HG02623 (cell line): Measurements from ENCODE around the gene HPSE2.
"Not testable (repeated sequence)": the region's sequence is repeated elsewhere in the genome, so short reads cannot be mapped to it uniquely, and the experiment has no call there.

ENCODE experiments used
- ATAC-seq: cut with Tn5 transposase; IDR thresholded peaks from one replicate; pipeline ENCODE4 v1.9.1; 2021; ENCODE audit warnings: moderate library complexity; ENCODE audit not compliant: unreplicated experiment

The HPSE2 gene

DNA sequence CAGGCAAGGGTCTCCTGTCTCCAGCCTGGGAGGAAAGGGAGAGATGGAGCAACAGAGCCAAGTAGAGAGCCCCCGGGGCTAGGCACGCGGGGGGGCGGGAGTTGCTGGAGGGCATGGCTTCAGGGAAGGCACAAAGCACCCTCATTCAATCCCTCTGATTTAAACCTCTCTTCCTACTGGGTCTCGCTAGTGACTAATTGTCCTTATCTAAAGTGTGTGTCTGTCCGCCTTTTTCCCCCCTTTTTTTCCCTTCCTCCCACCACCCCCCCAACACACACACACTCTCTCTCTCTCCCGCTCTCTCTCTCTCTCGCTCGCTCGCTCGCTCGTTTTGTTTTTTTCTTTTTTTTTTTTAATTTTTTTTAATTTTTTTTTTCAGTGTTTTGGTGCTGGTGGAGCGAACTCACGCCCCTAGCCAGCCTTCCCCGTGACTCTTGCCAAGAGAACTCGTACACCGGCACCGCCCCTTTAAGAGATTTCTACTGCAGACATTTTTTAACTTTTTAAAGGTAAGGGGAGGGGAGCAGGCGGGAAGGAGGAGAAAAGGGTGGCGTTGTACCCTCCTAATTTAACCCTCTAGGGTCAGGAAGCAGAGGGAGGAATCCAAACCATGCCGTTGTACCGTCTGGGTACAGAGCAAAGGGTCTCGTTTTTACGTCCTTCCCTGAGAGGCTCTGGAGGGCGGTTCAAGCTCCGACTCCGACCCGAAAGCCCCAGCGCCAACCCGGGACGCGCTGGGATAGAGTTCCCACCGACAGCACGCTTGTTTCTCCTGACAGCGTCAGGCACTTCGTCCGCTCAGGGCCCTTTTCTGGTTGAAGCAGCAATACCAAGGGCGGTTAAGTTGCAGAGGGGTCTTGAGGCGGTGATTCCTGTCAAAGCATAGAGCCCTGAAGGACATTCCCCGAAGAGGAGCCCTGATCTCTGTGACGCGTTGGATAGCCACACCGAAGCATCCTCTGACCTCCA lies at the start of gene HPSE2:
TSS of gene HPSE2 (minus strand) at position 195 of the 969 bp plus-strand sequence.
- ATAC-seq: no peak

DNA sequence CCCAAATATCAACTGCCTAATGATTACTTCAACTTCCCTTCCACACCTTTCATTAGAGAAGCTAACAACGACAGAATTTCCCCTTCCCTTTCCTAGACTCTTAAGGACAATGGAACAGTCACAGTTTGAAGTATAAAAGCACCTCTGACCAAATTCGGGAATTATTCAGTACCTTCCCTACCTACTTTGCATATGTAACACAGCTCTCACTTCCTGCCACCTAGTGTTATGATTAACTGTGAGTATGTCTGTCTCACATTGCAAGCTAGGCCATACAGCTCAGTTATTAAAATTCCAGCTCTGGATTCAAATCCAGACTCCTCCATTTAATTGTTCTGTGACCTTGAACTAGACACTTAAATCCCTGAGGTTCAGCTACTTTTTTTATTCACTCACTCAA lies 44.8 kb upstream of the HPSE2 start:
- ATAC-seq: peak; percentile 84

DNA sequence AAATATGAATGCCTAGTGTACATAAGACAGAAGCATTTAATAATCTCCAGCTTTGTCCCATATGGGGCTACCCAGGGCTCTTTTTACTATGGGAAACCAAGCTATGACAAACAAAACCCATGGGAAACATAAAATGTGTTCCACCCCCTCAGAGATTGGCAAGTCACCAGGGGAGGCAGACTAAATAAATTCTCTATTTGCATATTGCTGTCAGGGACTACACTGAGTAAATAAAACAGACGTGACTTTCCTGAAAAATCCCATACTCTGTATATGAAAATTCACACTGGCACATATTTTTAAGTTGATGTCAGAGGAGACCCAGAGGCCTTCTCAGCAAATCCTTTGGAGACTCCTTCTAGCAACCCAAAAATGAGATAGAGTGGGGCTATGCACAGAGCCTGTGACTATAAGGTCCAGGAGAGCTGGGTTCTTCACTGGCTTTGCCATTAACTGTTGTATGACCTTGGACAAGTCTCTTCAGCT lies 44.0 kb upstream of the HPSE2 start:
- peak; percentile 21 for ATAC-seq

DNA sequence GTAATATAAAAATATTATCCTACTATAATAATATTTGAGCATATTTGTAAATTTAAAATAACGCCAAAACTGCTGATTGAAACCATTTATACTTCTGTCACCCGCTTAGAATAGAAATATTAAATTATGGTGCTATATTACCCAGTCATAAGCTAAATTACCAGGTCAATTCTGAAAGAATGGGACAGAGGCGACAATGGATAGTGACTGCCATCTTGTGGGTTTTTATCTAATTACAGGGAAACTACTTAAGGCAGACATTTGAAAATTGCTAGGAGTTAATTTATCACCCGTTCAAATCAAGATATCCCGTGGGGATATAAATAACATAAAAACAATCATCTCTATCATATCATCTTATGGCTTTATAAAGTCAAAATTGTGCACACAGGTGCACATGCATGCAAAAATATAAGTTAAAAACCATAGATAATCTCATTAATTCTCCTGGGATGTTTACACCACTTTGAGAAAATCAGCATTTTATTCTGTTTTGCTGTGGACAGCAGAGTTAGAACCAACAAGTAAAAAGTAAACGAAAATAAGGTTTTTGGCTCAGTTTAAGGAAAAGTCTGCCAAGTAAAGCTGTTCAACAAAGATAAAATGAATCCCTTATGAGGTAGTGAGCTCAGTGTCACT lies 41.3 kb upstream of the HPSE2 start:
- ATAC-seq: no peak

DNA sequence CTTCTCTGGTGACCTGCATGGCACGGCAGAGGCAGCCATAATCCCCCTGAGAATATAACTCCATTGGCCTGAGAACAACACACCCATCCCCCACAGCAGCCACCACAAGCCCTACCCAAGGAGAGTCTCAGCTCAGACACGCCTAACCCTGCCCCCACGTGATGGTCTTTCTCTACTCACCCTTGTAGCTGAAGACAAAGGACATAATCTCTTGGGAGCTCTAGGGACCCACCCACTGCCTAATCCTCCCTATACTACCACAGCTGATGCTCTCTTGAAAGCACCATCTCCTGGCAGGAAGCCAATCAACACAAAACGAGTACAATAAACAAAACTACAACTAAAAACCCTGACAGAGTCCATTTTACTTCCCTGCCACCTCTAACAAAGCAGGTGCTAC lies 30.7 kb upstream of the HPSE2 start:
- no peak for ATAC-seq

DNA sequence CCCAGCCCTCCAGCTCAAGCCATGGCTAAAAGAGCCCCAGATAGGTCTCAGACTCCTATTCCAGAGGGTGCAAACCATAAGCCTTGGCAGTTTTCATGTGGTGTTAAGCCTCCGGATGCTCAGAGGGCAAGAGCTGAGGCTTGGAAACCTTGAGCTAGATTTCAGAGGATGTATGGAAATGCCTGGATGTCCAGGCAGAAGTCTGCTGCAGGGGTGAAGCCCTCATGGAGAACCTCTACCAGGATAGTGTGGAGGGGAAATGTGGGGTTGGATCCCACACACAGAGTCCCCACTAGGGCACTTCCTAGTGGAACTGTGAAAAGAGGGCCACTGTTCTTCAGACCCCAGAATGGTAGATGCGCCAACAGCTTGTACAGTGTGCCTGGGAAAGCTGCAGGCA lies 13.2 kb upstream of the HPSE2 start:
- ATAC-seq: no peak

DNA sequence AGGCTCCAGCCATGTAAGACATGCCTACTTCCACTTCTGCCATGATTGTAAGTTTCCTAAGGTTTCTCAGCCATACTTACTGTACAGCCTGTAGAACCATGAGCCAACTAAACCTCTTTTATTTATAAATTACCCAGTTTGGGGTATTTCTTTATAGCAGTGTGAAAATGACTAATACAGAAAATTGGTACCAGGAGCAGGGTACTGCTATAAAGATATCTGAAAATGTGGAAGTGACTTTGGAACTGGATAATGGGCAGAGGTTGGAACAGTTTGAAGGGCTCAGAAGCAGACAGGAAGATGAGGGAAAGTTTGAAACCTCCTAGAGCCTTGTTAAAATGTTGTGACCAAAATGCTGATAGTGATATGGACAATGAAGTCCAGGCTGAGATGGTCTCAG lies 12.2 kb upstream of the HPSE2 start:
- ATAC-seq: not testable (repeated sequence)

DNA sequence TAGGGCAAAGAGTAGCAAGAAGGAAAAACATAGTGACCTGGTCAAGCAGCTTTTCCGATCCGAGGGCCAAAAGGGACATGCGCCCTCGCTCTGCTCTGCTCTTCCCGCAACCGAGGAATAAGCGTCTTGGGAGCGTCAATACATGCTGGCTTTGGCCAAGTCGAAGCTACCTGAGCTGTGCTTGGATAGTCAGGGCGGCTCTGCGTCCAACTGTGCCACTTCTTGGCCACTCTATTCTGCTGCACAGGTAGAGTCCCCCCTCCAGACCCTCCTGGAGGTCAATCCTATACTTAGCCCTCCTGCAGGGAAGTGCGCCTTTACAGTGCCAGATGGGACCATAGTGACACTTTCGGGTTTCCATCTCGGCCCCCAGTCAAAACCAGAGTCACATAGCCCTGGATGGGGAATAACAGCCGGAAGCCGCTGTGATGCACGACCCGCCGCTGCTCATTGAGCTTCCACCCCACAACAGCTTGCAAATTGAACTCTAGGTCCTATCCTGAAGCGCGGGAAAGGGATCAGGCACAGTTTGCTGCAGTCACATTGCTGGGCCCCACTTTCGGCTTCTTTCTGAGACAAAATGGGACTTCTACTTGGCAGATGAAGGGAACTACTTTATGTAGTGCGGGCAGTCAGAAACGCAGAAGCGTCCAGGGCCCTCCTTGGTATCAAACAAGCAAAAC lies 1.1 kb upstream of the HPSE2 start:
- ATAC-seq: no peak

DNA sequence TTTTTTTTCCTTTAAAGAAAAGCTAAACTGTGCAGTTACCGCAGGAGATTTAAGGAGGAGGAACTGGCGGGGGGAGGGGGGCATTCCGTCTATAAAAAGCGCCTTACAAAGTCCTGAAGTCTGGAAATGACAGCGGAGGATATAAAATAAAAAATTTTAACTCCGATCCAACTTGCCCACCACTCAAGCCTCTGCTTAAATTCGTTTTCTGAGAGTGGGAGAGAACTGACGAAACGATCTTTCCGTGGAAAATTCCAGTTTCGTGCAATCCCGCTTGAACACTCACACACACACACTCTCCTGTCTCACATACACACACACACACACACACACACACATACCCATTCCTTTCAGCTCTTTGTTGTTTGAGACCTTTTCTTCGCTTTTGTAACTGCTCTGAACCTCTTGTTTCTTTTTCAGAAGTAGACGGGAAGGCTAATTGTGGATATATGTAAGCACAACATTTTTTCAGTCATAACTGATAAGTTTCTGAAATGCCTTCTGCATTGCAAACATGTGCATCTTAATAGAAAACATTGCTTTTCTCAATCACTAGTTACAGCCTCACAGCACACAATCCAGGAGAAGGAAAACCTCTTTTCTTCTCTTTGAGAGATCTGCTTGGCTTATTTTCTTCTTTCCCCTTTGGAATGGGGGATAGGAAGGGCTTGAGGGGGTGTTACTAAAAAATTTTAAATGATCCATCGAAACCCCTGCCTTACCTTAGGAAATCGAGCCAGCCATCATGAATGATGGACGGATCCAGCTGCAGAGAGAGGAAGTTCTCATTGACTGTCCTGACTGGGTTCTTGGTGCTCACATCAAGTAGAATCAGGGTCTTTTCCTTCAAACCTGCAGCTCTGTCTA lies 628 bp downstream of the HPSE2 start:
- no peak for ATAC-seq

DNA sequence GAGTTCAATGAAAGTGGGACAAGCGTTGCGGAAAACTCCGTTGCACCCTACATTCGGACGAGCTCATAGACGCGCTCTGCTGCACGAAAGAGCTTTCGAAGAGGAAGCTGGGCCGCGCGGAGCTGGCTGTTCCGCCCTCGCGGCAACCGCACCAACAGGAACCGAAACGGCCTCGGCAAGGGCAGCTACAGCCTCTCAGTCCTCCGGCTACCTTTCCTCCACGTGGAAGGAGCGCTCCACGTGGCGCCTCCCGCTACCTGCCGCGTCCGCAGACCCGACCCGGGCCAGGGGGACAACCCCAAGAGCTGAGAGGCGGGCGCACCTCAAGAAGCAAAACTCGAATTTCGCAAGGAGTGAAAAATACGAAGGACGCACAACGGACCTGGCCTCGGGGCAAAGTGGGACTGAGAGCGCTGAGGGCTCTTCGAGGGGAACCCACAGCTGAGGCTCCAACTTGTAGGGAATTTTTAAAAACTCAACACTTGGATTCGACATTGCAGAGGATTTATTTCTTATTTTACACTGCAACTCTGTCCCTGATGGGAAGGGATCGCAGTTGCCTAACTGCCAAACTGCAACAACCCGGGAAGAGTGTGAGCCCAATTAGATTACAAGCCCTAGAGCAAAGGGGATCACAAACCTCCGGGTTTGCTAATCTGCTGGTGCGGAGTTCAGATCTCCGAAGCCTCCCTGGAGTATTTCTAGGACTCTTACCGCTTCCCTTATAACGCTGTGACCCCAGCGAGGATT lies 1.4 kb downstream of the HPSE2 start:
- peak; percentile 95 for ATAC-seq

DNA sequence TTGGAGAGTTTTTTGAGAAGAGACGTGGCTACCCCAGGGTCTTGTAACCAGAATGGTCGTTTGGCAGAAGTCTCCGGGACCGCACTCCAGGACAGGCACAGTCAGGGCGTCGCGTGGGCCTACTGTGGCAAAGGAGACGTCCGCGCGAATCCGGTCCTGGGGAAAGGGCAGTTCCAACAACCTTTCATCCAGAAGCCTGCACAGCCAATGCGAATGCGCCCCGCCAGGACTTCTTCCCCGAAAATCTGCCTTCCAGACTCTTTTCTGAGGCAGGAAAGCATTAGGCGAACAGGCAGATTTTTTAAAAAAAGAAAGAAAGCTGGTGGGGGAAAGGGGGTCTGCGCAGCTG lies 2.0 kb downstream of the HPSE2 start:
- no peak for ATAC-seq

DNA sequence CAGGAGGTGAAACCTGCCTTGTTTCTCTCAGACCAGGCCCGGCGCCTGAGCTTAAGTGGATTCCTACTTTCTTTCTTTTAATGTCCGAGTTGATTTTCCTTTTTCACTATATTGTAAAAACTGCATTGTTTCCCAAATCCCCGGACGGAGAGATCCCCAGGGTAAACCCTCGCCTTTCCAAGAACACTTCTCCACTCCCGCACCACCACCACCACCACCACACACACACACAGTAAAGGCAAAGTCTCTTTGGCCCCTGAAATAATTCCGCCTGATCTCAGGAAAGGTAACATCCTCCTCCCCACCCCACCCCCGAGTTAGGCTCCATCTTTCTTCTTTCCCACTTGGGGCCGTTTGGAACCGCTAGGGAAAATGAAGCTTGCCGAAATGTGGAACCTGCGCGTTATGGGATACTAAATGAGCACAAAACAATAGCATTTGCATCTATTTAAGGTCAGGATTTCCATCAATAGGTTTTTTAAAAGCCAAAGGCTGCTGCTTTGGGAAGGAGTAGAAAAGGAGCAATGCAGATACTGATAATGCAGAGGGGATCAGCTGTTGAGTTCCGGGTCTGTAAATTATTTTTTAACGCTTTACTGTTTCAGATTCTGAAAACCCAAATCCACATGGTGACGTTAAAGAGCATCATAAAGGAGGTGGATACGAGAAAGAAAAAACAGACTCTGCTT lies 2.5 kb downstream of the HPSE2 start:
- ATAC-seq: no peak

DNA sequence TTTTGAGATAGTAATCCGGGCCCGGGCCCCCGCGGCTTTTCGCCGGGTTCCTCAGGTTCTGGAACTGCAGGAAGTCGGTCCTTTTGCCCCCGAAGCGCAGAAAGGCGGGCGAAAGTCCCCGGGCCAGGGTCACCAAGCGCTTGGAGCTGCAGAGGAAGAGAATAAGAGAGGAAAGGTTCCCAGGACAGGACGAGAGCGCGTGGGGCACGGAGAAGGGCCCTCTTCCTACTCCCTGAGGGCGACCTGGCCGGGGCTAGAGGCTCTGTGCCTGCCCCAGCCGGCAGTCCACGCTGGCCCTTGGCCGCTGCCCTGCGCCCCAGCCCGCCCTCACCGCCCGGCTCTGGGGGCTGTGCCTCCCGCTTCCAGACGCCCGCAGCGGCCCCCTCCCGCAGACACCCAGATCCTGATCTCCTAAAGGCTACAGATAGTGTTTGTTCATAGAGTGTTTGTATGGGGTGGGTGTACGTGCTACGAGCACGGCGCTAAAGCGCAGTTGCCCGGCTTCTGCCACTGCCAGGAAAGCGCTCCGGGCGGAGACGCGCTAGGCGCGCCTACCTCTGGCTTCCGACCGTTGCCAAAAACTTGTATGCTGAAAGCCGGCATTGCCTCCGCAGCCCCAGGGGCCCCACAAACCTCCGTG lies 3.2 kb downstream of the HPSE2 start:
- ATAC-seq: no peak

DNA sequence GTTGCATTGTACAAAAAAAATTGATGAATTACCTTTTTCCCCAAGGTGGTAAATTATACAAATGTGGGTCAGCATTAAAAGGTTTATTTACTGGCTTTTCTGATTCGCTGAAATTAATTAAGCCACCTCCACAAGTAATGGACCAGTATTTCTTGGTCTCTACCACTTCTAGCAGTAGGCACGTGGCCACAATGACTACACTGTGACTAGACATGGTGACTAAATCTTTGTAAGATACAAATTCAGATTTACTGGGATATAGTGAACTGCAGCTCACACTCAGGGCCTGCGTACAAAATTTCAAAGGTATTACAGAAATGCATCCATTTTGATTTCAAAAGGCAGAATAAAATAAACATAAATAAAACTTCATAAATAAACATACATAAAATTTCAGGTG lies 10.9 kb downstream of the HPSE2 start:
- ATAC-seq: no peak

DNA sequence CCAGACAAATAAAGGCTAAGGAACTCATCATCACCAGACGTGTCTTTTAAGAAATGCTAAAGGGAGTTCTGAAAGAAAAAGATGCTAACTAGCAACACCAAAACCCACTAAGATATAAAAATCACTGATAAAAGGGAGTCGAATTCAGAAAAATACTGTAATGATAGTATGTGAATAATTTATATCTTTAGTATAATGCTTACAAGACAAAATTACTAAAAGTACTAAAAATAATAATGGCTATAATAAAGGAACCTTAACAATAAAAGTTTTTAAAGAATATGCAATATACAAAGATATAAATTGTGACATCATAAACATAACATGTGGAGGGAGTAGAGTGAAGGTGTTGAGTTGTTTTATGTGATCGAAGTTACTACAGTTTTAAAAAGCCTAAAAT lies 28.3 kb downstream of the HPSE2 start:
- no peak for ATAC-seq

DNA sequence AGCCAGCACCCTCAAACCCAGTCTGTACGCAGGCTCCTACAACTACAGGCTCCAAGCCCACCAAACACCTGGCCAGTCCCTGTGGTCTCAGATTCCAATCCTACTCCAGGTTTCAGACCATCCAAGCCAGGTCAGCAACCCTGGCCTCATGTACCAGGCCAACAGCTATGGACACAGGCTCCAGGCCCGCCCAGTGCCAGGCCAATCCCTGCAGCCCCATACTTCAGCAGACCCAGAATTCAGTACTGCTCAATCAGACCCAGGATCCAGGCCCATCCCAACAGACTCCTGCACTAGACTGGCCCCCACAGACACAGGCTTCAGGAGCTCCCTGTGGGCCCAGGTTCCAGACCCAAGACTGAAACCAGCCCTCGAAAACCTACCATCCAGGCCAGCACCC lies 32.3 kb downstream of the HPSE2 start:
- no peak for ATAC-seq

DNA sequence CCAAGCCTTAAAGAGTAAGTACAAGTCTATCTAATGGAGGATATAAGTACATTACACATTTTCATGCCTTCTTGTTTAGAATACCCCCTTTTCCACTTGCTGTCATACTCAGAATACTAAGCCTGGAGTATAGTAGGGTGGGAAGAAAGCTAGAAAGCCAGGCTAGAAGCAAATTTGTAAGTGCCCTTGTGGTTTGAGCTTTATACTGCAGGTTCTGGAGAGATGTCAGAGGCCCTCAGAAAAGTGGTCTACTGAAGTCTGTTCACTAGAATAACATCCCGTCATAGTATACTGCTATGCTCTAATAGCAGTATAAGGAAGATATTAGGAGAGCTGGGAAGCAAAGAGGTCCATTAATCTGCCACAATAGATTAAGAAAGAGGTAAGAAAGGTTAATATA lies 62.7 kb downstream of the HPSE2 start:
- ATAC-seq: no peak

DNA sequence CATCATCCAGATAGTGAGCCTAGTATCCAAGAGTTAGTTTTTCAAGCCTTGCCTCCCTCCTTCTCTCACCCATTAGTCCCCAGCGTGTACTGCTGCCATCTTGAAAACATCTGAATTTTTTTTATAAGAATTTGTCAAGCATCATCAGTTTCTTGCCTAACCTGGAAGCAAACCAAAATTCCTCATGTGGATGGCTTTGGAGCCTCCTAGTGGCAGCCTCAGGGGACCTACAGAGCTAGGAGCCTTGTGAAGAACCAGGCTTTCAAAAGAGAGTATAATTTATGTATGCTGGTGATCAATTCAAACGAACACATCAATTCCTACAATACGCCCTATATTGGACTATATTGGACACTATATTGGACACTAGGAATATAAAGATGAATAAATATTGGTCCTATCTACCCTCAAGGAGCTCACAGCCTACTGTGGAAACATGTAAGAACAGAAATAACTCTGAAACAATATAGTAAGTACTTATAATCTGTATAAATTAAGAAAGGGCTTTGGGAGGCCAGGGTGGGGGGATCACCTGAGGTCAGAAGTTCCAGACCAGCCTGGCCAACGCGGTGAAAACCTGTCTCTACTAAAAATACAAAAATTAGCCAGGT lies 63.4 kb downstream of the HPSE2 start:
- ATAC-seq: no peak
